ENCODE data around the gene TMEM54. TPM values are rescaled to one million over a fixed set of nuclear protein-coding genes. Genes with fewer than 3 reads are reported as not detected.

Gene TMEM54
- total and polyA plus RNA-seq, 9 of the 15 experiments (the other 6 are each of a cell fraction or from before 2014, with no cell fraction given) = 1.00 to 16.2 (median 8.2) TPM

GRCh38 chr1:32933742-32934322, 32.6 kb upstream of the TMEM54 start:
- no TSS peak for BruUV-seq (replicated peaks)
- Histone ChIP-seq H3K4me1 (replicated peaks in 1 of 2; ENCODE audit: control insufficient read depth in 2 of 2, insufficient read depth in 2 of 2, low read length in 2 of 2) (peaks cover 0 to 6% of the 10 kb centered on the region in 2 experiments; a peak in 3 of 5 replicates), H3K9me1 (ENCODE audit: control insufficient read depth, insufficient read depth, low read length) (no peaks in the 10 kb centered on the region), H3K79me2 (ENCODE audit: control insufficient read depth, insufficient read depth, low read length) (no peaks in the 10 kb centered on the region), H3K4me3 (no peak overlapping the region), H3K36me3 (ENCODE audit: control insufficient read depth, insufficient read depth, low read length) (peaks cover 21% of the 10 kb centered on the region; the same call in 1 of the 3 replicates), H3K27ac (ENCODE audit: extremely low read depth, low read depth, low read length) (no peak overlapping the region), H3K9ac (ENCODE audit: insufficient read depth in 1 of 2, low read depth in 2 of 2, low read length in 2 of 2) (no peak overlapping the region), H3K4me2 (ENCODE audit: insufficient read depth, low read length) (no peak overlapping the region), H3K27me3 (ENCODE audit: control insufficient read depth in 2 of 2, insufficient read depth in 2 of 2, low read length in 2 of 2) (peaks cover 4 to 5% of the 10 kb centered on the region in 2 experiments; a peak in 3 of 5 replicates), H3K9me3 (replicated peaks; ENCODE audit: control insufficient read depth, insufficient read depth, low read depth, low read length) (no peaks in the 10 kb centered on the region), H2AFZ (ENCODE audit: low read depth, low read length) (no peak overlapping the region), H4K20me1 (replicated peaks; ENCODE audit: control insufficient read depth, insufficient read depth, low read length) (no peaks in the 10 kb centered on the region)
- intact Hi-C loops (cut with micrococcal nuclease) = loop anchor here (1.0 to 2.0 kb wide), 3 partner anchors 73 to 152 kb away; no protein-coding TSS in a partner anchor
- in situ Hi-C loops (cut with MboI) = no loop called here
- ATAC-seq = peak; percentile 25; the same call in 2 of the 3 replicates
- peak; percentile 62 for FAIRE-seq
- CTCF ChIA-PET (ENCODE audit: low intra/inter-chr PET ratio) = interaction anchor here (2.2 to 3.3 kb wide), 3 partner anchors 73 to 152 kb away, joined by 12 to 20 read pairs (median 13); no protein-coding TSS in a partner anchor
- 9% methylated on average over 3 of the region's 3 CpGs for WGBS (ENCODE audit: insufficient coverage, low coverage, missing lambda C conversion rate)
- POLR2A ChIA-PET = interaction anchor here (0.6 to 1.7 kb wide), 10 partner anchors 9 to 152 kb away, joined by 3 to 7 read pairs (median 4); partner anchors contain the start of gene RNF19B
- peak in 1 of 4 experiments; percentile 27 for DNase-seq (ENCODE audit: extremely low read depth in 1 of 4, low spot score in 3 of 4)
- 0 out of 2 replicates have a peak, but pooled peaks have one; percentile 35 for TF ChIP-seq MTA1 (IDR thresholded peaks at IDR 0.05; ENCODE audit: borderline replicate concordance)
- 0 out of 2 replicates have a peak, but pooled peaks have one; percentile 31 for TF ChIP-seq E2F1 (CRISPR knock-in tag; IDR thresholded peaks at IDR 0.05)
- TF ChIP-seq ZNF318 (IDR thresholded peaks at IDR 0.05; ENCODE audit: borderline replicate concordance in 1 of 2, low read depth in 1 of 2) = peak in 1 of 2 experiments; percentile 29; a peak in 1 of 4 replicates
- peak; percentile 48; the same call in 1 of the 2 replicates for TF ChIP-seq L3MBTL2 (IDR thresholded peaks at IDR 0.05)
- 0 out of 4 replicates have a peak, but pooled peaks of 1 of the 2 experiments have one; percentile 12 for TF ChIP-seq UBTF (IDR thresholded peaks at IDR 0.05; ENCODE audit: borderline replicate concordance in 1 of 2, low read depth in 2 of 2, low read length in 2 of 2)

All from K562 (cell line).